GM18511 (cell line): Measurements from ENCODE around the gene SEMA4A.
"Not testable (repeated sequence)": the region's sequence is repeated elsewhere in the genome, so short reads cannot be mapped to it uniquely, and the experiment has no call there.

Source experiments
- ATAC-seq: cut with Tn5 transposase; IDR thresholded peaks from one replicate; pipeline ENCODE4 v1.9.1; 2021; ENCODE audit warnings: mild to moderate bottlenecking, moderate library complexity; ENCODE audit not compliant: unreplicated experiment

The SEMA4A gene

GRCh38 chr1:156153362-156153761 is at the start of gene SEMA4A:
Gene SEMA4A (plus strand): TSS chr1:156153585. CDS start chr1:156154579, 994 bp downstream.
- ATAC-seq = no peak

- no peak for ATAC-seq
Measured at GRCh38 chr1:156104065-156104810, 49.1 kb upstream of the SEMA4A start.

DNA sequence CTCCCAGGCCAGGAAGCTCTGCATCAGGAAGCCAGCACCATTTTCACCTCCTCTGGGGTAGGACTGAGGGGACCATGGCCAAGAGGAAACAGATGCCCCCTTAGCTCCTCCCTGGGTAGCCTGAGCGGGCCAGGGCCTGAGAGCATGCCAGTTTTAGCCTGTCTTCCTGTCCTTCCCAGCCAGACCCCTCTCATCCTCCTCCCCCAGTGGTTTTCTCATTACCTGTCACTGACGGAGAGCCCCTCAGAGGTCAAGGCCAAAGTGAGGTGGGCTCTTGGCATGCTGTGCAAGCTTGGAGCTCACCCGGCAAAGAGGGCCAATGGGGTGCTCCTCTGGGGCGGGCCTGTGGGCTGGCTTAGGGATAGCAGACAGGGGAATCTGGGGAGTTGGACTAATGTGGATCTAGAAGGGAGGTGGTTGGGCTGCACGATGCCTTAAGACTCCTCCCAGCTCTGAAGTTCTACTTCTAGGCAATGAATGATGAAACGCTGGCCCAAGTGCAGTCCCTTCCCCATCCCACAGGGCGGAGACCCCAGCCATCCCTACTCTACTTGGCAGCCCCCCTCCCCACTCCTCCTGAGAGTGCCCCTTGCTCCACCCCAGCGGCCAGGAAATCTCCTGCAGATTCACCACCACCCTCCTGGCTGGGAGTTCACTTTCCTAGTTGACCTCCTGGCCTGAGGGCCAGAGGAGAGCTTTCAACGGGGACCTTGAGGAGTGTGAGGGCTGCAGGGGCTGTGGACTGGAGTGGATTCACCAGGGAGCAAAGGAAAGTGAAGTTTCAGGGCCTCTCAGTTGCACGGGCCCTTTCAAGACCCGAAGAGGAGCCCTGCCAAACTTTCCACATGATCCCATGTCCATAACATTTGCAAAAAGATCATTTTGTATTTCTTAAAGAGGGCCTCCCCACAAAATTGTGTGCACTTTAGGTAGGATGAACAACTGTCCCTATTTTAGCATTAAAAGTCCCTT is 48.2 kb upstream of the SEMA4A start:
- ATAC-seq = no peak

GRCh38 chr1:156106624-156107488 is 46.5 kb upstream of the SEMA4A start:
- ATAC-seq = peak; percentile 24

GRCh38 chr1:156108057-156108456 is 45.3 kb upstream of the SEMA4A start:
- no peak for ATAC-seq

GRCh38 chr1:156108664-156109241 is 44.6 kb upstream of the SEMA4A start:
- no peak for ATAC-seq

DNA sequence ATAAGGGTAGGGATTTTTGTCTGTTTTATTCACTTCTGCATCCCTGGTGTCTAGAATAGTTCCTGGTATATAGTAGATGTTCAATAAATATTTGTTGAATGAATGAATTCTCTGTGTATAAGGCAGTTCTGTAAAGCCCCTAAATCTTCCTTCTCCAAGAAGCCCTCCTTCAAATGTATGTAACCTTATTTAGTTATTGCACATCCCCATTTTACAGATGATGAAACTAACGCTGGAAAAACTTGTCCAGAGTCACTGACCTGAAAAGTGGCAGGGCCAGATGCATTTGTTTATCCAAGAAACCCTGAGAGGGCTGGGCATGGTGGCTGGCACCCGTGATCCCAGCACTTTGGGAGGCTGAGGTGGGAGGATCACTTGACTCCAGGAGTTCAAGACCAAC is 43.1 kb upstream of the SEMA4A start:
- ATAC-seq = no peak

- ATAC-seq = no peak
Measured at GRCh38 chr1:156111355-156111962, 41.9 kb upstream of the SEMA4A start.

DNA sequence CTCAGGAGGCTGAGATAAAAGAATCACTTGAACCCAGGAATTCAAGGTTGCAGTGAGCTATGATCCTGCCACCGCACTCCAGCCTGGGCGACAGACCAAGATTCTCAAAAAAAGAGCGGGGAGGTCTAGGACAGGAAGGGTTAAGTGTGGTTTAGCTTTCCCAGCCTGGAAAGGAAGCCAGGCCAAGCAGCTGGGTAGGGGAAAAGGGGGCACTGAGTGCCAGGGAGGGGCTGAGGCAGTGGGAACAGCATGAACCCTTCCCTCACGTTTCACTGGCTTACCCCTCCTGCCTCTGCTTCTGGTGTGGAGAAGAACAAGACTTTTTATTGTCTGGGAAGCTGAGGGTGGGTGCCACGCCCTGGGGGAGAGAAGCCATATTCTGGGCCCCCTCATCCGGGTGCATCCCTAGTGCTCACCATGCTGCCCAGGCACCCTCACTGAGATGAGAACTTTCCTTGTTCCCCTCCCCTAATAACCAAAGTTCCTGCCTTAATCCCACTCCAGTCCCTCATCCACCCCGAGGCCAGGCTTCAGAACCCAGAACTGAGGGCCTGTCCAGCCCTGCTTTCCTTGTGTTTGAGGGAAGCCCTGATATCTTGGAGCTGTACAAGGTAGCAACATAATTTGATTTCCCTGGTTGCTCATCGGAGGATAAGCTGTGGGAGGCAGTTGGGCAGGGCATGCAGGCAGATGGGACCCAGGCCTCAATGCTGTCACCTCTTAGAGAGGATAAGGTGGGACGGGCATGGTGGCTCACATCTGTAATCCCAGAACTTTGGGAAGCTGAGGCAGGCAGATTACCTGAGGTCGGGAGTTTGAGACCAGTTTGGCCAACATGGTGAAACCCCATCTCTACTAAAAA is 40.9 kb upstream of the SEMA4A start:
- ATAC-seq = no peak

GRCh38 chr1:156113282-156113950 is 40.0 kb upstream of the SEMA4A start:
- ATAC-seq = no peak

DNA sequence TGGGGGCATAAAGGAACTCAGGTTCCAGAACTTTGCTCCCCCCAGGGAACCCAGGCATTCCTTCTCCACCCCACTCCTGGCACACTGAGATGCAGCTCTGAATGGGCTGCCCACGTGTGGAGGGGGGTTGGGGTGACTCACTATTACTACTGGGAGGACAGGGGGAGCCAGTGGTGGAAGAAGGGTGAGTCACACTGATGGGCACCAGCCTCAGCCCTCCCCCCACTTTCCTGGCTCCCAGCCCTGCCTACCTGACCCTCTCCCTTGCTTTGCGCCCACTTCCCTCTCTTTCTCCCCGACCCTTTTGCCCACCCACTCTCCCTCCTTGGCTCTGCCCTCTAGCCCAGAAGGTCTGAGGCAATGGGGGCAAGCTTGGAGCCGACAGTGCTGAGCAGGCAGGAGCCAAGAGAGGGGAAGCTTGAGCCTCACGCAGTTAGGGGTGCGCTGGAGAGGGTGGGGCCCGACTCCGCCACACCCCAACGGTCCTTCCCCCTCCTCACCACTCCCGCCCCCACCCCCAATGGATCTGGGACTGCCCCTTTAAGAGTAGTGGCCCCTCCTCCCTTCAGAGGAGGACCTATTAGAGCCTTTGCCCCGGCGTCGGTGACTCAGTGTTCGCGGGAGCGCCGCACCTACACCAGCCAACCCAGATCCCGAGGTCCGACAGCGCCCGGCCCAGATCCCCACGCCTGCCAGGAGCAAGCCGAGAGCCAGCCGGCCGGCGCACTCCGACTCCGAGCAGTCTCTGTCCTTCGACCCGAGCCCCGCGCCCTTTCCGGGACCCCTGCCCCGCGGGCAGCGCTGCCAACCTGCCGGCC is 39.1 kb upstream of the SEMA4A start, which contains the start of gene LMNA:
Gene LMNA (plus strand): TSS at position 611 of the 818 bp plus-strand sequence. CDS start 208 bp downstream, outside the sequence.
- peak; percentile 77 for ATAC-seq

DNA sequence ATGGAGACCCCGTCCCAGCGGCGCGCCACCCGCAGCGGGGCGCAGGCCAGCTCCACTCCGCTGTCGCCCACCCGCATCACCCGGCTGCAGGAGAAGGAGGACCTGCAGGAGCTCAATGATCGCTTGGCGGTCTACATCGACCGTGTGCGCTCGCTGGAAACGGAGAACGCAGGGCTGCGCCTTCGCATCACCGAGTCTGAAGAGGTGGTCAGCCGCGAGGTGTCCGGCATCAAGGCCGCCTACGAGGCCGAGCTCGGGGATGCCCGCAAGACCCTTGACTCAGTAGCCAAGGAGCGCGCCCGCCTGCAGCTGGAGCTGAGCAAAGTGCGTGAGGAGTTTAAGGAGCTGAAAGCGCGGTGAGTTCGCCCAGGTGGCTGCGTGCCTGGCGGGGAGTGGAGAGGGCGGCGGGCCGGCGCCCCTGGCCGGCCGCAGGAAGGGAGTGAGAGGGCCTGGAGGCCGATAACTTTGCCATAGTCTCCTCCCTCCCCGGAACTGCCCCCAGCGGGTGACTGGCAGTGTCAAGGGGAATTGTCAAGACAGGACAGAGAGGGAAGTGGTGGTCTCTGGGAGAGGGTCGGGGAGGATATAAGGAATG is 38.4 kb upstream of the SEMA4A start:
- ATAC-seq = peak; percentile 23

DNA sequence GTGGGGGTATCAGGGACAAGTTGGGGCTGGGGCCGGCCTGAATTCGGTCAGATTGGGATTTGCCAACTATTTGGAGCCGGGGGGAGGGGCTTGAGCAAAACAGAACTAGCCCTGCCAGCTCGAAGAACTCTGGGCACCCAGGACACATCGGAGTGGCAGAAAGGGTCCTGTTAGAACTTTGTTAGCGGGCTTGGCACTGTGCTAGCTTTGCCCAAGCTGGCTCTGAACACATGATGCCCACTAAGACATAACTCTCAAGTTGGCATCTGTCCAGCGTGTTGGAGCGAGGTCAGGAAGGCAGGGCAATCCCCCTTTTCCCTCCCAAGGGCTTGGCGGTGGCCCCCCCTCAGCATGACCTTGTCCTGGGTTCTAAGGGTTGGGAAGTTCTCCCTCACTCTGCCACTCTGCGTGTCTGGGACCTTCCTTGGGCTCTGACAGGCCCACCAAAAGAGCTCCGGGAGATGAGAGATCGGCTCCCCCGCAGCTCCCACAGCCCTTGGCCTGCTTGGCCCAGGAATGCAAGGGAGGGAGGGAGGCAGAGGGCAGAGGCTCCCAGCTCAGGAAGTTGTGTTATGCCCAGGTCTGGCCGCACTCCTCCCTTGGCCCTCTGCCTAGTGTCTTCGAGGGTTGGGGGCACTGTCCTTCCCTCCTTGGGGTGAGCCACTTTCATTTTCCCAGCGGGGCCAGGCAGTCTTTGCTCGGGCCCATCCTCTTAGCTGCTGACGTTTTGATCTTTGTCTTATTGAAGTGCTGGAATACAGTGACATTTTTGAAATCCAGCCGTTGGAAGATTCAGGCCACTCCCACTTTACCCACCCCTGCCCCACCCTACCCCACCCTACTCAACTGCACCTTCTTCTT is 37.6 kb upstream of the SEMA4A start:
- no peak for ATAC-seq

DNA sequence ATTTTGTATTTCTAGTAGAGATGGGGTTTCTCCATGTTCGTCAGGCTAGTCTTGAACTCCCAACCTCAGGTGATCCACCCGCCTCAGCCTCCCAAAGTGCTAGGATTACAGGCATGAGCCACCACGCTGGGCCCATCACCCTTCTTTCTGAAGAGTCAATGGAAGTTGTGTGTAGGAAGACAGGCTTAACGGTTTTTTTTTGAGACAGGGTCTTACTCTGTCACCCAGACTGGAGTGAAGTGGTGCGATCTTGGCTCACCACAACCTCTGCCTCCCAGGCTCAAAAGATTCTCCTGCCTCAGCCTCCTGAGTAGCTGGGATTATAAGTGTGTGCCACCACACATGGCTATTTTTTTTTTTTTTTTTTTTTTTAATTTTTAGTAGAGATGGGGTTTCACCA is 36.7 kb upstream of the SEMA4A start:
- ATAC-seq = not testable (repeated sequence)

DNA sequence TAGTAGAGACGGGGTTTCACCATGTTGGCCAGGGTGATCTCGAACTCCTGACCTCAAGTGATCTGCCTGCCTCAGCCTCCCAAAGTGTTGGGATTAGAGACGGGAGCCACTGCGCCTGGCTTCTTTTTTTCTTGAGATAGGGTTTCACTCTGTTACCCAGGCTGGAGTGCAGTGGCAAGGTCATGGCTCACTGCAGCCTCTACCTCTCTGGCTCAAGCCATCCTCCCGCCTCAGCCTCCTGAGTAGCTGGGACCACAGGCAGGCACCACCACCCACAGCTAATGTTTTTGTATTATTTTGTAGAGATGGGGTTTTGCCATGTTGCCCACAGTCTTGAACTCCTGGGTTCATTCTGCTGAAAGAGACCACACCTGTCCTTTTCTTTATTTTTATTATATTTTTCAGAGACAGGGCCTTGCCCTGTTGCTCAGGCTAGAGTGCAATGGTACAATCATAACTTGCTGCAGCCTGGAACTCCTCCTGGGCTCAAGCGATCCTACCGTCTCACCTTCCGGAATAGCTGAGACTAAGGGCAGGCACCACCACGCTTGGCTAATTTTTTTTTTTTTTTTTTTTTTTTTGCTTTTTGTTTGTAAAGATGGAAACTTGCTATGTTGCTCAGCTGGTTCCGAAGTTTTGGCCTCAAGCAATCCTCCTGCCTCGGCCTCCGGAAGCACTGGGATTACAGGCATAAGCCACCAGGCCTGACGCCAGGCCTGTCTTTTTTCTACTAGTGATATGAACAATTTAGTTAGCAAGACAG is 35.8 kb upstream of the SEMA4A start:
- no peak for ATAC-seq
